Neural cell (in vitro differentiated cells): ENCODE results near the gene GABRB2.

Experiments used
- CTCF ChIP-seq: fragments of 450-650 bp; IDR thresholded peaks from 2 replicates; pipeline ENCODE4 v1.5.1; 2014; ENCODE audit warnings: antibody characterized with exemption, mild to moderate bottlenecking, moderate library complexity; ENCODE audit not compliant: poor library complexity, severe bottlenecking
- EP300 ChIP-seq: fragments of 450-650 bp; conservative IDR thresholded peaks from 2 replicates; pipeline ENCODE4 v1.6.1; 2014; ENCODE audit warnings: antibody characterized with exemption, mild to moderate bottlenecking, moderate library complexity; ENCODE audit not compliant: poor library complexity, severe bottlenecking
- EZH2 ChIP-seq: fragments of 200-600, 300-800 bp; shearing (Covaris generic), sonication (generic); IDR thresholded peaks from 2 replicates; pipeline ENCODE4 v1.6.1; 2014; ENCODE audit warnings: antibody characterized with exemption, low read length, borderline replicate concordance, mild to moderate bottlenecking; ENCODE audit not compliant: insufficient read depth, poor library complexity, severe bottlenecking
- MXI1 ChIP-seq: fragments of 450-650 bp; conservative IDR thresholded peaks from 2 replicates; pipeline ENCODE4 v1.6.1; 2014; ENCODE audit warnings: antibody characterized with exemption, mild to moderate bottlenecking; ENCODE audit not compliant: poor library complexity, severe bottlenecking
- POLR2AphosphoS5 ChIP-seq: IDR thresholded peaks from 2 replicates; pipeline ENCODE4 v1.6.1; 2012
- SMC3 ChIP-seq: fragments of 450-650 bp; conservative IDR thresholded peaks from 2 replicates; pipeline ENCODE4 v1.6.1; 2014; ENCODE audit warnings: antibody characterized with exemption, mild to moderate bottlenecking, moderate library complexity; ENCODE audit not compliant: poor library complexity

GRCh38 chr5:161397448-161397847 lies 149.1 kb downstream of the GABRB2 start:
- TF ChIP-seq CTCF (no peak), EP300 (no peak), MXI1 (no peak), POLR2AphosphoS5 (no peak), EZH2 (no peak), SMC3 (no peak)
